Retina (tissue), 1 donor: Measurements from ENCODE around the gene HPCAL1.

ENCODE experiments used
- DNase-seq: peaks from one replicate; pipeline ENCODE4 v3.0.0-alpha.2; 2016

The HPCAL1 gene

DNA sequence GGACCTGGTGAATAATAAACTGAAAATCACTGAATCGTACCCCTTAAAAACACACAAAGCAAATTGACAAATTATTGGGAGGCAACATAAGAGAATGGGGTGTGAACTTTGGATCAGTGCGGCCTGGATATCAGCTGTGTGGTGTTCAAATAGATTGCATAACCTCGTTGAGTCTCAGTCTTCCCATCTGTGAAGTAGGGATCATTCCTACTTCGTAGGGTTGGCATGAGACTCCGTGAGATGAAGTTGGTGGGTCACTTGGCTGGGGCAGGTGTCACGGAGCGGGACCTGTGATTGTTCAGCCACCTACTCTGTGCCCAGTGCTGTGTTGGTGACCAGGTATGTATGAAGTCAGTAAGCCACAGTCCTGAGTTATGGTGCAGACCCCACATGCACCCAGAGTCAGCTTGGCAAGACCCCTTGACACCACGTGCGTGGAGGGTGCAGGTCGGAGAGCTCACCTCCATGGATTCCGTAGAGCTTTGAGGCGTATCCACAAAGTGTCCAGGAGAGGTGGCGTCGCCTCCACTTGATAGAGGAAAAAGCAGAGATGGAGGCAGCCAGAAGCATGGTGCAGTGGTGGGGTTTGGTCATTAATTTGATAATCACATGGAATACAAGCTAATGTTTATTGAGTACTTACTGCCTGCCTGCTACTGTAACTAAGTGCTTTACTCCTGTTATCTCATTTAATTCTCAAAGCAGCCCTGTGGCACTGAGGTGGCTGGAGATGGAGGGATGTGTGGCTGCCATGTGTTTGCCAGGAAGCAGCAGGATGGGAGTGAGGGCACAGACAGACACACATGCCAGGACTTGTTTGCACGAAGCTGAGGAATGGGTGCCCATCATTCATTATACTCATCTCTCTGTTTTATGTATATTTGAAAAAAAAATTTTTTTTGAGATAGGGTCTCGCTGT lies 35.8 kb downstream of the HPCAL1 start:
- no peak for DNase-seq

DNA sequence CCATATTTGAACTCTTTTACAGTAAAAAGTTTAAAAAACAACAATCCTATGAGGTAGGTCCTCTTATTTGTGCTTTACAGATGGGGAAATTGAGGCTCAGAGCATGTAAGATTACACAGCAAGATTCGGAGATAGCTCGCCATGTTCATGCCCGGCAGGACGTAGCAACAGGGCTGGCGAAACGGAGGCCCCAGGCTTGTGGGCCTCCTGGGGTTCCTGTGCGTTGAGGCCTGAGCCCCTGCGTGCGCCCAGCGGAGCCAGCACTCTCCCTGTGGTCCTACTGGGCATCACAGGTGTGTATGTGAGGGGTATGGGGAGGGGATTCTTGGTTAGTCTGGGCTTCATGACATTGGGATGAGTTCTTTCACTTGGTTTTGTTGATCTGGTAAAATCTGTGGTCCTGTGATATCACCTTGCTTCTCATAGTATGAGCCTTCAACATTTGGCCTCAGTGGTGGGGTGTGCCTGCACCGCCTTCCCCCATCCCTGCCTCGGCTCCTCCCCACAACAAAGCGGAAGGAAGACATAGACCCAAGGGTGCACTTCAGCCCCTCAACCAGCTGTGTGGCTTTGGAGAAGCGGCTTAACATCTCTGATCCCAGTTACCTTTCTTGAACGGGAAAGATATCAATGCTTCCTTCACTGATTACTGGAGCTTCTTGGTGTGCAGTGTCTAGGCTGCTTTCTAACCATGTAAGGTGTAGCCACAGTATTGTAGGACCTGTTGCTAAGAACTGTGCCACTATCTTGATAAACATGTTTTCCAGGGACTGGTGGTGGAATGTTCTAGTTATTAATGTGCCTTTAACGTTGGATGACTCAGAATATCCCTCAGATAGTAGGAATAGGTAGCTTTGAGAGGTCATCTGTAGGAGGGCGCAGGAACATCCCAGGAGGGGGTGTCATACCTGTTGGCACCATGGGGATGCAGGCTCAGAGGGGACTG lies 37.2 kb downstream of the HPCAL1 start:
- no peak for DNase-seq

DNA sequence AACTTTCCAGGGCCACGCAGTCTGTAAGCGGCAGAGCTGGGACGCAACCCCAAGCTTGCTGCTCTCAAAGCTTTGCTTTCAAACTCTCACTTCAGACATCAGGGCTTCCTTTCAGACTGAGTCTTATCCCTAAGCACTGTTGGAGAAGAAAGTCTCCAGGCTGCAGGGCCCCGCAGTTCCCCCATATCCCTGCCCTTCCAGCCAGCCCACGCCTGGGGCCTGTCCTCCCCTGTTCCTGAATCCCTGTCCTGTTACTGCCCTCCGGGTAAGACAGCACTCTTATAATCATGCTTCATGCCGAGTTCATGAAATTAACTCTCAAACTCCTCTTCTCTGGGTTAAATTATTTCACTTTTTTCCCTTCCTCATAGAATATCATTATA lies 37.9 kb downstream of the HPCAL1 start:
- DNase-seq, result no peak

DNA sequence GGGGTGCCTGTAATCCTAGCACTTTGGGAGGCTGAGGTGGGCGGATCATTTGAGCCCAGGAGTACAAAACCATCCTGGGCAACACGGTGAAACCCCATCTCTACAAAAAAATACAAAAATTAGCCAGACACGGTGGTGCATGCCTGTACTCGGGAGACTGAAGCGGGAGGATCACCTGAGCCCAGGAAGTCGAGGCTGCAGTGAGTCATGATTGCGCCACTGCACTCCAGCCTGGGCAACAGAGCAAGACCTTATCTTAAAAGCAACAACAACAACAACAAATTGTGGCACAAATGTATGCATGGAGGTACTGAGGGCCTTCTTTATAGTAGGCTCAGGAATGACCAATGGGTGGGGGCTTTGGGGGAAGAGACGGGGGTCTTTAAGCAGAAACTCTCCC lies 38.5 kb downstream of the HPCAL1 start:
- no peak for DNase-seq

DNA sequence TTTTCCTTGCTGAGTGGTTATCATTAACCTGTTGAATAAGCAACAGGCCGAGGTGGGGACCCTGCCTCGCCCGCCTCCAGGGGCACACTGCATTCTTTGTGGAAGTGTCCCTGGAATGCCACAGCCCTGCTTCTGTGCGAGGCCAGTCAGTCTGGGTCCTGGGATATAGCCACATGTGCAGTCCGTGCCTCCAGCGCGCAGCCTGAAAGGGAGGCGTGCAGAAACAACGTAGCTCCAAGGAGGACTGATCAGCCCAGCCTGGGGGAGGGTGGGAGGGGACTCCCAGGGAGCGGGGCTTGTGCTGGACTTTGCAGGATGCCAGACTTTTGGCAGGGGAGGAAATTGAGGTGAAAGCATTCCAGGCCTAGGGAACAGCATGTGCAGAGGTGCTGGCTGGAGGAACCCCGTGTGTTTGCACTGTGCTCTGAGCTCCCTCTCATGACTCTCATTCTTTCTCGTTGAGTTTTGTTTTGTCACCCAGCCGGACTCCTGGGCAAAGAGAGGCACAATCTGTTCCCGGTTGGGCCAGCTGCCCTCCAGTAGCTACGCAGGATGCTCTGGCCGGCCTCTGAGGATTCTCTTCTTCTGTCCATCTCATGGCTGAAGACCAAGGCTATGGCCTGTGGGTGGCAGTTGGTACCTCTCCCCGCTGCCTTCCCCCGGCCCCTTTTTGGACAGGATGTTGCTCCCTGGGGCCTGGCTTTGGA lies 39.7 kb downstream of the HPCAL1 start:
- DNase-seq, result no peak

DNA sequence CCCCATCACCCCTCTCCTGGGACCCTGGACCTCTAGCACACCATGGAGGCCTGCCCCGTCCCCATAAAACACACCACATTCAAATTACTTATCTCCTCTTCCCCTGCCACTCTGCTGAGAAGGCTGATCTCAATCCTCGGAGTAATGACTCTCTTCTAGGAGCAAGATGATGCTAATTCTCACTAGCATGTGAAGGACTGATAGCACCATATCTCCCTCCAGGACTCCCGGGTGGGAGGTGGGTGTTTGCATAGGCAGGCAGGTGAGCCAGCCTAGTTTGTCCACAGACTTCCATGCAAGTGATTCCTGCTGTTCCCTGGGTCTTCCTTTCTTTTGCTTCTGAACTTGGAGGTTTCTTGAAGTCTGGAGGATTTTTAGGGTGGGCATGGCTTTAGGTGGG lies 40.5 kb downstream of the HPCAL1 start:
- DNase-seq, result no peak

DNA sequence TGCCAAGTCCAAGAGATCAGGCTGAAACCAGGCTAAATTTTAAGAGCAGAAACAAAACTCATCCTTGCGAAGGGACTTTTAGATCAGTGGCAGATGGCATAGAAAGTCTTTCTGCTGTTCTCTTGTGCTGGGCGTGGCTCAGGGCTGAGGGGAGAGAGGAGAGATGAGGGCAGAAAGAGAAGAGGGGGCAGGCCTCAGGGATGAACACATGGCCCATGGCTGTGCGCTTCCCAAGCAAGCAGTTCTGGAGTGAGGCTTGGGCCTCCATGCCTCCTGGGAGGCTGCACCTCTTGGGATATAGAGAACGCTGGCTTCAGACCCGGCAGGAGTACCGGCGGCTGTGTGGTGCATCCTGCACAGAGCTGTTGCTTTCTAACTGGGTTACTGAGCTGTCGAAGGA lies 41.0 kb downstream of the HPCAL1 start:
- no peak for DNase-seq

DNA sequence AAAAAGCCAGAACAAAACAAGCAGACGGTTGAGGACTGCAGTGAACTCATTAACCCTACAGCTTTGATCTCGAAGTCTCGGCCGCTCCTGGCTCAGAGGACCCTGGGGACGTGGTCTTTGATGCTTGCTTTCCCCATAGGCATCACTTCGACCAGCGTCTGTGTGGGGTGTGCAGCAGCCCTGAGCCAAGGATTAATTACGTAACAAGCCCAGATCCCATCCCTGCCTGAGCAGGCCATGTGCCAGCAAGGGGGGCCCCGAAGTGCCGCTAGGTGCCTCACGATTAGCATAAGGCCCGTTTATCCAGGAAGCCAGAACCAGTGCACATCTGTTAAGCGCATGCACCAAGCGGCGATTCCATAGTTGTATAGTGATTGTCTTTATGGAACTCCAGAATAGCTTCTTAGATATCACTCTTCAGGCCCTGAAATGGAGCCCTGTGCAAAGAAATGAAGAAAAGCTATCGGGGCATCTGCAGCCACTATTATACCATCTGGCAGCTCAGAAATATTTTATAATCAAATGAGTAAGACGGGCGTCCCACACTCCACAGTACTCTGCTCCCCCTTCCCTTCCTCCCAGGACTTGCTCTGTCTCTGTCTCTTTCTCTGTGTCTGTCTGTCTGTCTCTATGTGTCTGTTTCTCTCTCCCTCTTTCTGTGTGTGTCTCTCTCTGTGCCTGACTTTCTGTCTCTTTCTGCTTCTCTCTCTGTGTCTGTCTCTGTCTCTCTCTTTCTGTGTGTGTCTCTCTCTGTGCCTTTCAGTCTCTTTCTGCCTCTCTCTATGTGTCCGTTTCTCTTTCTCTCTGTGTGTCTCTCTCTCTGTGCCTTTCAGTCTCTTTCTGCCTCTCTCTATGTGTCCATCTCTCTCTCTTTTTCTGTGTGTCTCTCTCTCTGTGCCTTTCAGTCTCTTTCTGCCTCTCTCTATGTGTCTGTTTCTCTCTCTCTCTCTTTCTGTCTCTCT lies 41.7 kb downstream of the HPCAL1 start:
- peak; percentile 74 for DNase-seq

DNA sequence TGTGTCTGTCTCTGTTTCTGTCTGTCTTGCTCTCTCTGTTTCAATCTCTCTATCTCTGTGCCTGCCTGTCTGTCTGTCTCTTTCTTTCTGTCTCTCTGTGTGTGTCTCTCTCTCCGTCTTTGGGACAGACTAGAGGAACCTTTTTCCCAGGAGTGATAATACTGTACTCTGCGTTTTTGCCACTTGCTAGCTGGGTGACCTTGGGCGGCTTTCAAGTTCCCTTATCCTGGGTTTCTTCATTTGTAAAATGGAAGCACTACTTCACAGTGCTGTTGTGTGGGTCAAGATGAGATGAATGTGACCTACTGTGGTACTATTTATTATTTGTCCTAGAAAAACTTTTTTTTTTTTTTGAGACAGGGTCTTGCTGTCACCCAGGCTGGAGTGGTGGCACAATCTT lies 42.4 kb downstream of the HPCAL1 start:
- DNase-seq, result no peak

DNA sequence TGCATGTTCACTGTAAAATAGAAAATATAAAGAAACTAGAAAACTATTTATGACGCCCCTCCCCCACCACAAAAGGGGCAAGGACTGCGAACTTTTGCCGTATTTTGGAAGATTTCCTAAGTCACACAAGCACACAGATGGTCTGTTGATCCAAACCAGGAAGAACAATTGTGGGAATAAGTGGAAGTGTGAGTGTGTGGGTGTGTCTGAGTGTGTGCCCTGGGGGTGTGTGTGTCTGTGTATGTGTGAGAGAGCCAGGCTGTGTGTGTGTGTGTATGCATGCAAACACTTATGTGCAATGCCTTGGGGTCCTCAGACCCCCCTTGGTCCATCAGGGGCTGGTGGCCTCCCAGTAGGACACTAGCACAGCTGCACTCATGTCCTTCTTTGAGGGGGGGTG lies 43.1 kb downstream of the HPCAL1 start:
- DNase-seq, result no peak

DNA sequence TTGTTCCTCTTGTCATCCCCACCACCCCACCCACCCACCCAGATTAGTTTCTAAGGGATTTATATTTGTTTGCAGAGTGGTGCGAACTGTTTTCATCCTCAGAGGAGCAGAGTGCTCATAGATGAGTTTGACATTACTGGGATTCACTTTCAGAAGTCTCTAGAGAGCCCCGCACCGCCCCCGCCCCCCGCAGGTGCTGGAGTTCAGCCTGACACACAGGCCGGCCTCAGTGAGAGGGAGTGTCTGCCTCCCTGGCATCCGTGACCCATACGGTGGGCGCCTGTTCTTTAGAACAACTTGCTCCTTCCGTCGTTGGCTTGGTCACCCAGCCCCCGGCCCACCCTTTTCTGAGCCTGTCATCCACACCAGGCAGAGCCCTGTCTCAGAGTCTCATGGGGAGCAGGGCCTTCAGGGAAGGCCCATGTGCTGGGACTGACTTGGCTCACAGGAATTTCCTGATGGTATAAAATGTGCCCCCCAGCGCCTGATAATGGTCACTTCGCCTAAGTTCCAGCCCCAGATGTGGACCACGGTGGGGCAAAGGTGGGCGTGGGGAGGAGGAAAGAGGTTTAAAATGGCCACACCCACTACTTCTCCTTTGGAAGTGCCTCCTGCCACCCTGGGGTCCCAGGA lies 44.3 kb downstream of the HPCAL1 start:
- no peak for DNase-seq

DNA sequence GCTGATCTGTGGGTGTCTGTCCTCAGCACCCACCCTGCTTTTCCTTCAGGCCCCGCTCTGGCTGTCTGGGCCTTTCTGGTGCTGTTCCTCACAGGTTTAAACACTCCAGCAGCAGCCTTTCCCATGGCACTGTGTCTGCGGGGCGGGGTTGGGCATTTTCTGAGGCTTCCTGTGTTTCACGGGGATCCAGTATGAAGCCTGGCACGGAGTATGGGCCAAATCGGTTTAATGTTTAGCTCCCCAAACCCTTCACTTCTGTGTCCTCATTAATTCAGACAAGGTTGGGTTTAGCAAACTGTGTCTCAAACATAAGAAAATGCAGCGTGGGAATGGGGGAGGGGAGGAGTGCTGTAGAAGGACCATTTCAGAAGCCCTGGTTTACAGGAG lies 44.9 kb downstream of the HPCAL1 start:
- DNase-seq, result no peak

DNA sequence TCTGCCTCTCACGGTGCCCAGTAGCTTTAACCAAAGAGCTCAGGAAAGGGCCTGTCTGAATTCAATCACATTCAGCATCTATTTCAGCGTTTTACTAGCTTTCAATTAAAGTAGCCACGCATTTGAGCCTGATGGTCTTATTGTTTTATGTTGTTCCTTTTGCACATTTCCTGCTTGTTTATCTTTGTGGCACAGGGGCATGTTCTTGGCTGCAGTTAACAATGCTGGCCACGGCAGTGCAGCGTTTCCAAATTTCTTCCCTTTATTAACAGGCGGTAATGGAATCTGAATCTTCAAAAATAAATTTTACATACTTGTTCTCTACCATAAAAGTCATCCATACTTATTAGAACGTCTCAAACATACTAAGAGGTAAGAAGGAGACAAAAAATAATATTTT lies 46.2 kb downstream of the HPCAL1 start:
- no peak for DNase-seq

DNA sequence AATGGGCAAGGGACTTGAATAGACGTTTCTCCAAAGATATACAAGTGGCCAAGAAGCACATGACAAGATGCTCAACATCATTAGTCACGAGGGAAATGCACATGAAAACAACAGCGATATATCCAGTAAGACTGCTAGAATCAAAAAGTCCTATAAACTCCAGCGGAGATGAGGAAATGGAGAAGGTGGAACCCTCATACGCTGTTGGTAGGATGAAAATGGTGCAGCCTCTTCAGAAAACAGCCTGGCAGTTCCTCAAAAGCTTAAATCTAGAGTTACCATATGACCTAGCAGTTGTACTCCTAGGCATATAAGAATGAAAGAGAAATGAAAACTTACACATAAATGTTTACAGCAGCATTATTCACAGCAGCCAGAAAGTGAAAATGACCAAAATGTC lies 48.1 kb downstream of the HPCAL1 start:
- DNase-seq, result no peak

DNA sequence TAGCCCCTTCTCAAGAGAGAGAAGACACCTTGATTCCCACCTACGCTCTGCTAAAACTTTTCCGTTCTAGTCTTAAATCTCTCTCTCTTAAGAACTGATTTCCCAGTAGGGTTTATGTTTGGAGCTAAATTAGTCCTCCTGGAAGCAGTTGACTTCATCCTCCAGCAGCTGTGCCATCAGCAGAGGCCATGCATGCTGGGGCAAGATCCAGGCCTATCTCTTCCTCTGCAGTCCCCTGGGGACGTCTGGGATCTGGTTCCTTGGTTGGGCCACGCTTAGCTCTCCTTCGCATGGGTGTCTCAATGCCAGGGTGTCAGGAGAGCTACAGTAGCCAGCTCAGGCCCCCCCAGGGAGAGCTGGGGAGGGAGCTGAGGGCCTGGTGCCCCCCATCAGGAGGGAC lies 49.7 kb downstream of the HPCAL1 start:
- DNase-seq, result no peak

DNA sequence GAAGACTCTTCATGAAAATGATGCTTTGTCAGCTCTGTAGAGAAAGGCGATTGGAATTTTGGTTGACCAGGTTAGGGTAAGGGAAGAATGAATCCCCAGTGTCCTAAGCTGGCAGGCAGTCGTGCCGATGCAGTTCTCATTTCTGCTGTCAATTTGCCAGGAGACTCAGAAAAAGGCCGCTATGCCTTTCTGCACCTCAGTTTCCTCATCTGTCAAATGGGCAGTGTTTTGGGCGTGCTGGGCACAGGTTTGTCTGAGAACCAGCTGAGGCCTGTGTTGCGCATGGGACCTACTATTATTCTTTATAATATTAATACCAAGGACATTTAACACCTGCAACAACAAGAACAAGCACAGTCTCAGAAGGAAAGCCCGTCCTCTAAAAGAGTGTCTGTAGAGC lies 50.3 kb downstream of the HPCAL1 start:
- no peak for DNase-seq

DNA sequence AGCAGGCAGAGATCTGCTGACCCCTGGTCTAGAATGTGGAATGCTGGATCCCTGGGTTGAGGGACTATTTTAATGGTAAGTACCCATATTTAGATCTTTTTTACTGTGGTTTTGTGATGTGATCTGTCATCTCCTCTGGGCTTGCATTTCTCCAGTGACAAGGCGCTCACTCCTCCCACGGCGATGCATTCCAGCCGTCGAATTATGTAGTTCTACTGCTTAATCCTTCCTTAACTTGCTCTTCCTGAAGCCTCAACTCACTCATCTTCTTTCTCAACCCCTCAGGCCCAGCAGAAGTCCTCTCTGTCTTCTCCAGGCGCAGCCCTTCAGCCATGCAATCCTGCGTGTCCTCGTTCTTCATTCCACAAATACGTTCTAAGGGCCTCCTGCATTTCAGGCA lies 51.2 kb downstream of the HPCAL1 start:
- no peak for DNase-seq

DNA sequence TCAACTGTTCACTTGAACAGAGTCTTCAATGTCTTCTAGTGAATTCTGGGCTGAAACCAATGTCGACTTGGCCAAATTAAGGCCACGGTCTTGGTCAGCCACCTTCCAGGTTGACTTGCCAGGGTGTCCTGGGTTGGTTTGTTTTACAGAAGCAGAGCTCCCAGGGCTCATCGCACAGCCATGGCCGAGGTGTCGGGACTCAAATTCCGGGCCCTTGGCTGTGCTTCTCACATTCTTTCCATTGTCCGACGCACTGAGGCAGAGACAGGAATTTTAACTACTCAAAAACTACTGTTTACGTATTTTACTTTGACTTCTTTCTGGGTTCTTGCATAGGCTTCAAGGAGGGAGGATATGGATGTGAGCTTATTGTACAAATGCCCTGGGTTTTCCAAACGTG lies 51.7 kb downstream of the HPCAL1 start:
- DNase-seq, result no peak

DNA sequence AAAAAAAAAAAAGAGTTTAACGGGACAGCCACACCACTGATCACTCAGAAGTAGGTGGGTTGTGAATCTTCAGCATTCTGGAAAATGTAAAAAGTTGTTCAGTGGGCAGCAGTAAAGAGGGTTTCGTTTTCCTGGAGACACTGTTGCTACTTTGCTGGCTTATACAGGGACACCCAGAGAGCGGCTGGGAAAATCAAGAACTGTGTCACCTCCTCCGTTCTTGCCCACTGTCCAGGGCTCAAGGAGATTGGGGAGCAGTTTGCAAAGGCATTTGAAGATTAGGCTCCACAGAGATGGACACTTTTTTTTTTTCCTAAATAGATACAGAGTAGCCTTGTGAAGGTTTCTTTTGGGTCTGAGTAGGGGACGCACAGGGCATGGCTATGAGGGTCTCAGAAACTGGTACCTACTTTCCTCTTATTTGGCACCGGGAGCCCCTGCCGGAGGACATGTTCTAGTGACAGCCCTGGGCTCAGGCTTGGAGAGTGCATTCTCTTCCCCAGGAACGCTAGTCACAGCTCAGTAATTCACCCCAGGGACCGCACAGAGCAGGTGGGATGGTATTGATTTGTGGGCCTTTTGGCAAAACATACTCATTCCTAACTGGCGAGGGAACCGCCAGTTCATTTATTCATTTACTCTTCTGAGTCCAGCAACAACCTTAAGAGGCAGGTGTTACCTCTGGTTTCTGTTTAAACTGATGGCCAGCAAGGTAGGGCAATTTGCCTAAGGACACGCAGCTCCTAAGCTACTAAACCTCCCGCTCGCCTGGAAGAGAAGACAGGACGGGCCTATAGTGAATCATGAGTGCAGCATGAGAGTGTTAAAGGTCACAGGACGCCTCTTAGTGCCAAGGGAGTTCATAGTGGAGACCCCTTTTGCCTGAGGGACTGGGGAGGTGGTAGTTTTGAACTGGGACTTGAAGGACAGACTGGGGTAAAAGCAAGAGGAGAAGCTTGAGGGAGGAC lies 53.1 kb downstream of the HPCAL1 start:
- no peak for DNase-seq

DNA sequence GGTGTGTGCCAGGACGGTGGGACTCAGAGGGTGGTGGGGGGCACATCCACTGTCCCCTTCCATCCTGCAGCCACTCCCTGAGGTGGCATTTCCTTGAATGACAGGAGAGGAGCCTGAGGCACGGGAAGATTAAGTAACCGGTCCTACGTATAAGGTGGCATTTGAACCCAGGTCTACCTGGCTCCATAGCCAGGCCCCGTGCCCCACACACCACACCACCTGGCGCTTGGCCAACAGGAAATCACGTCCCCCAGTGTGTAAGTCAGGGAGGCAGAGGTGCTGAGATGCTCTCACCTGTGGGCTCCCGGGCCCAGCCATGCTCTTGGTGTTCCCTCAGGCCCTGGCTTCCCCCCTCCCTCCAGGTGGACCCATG lies 53.7 kb downstream of the HPCAL1 start:
- DNase-seq, result no peak
